GM20431 (cell line): ENCODE measurements around the gene RIPOR1.
"Not testable (repeated sequence)": the region's sequence is repeated elsewhere in the genome, so short reads cannot be mapped to it uniquely, and the experiment has no call there.

Experiments used
- in situ Hi-C: fragments of 300-500 bp; cut with MseI, MboI; formaldehyde crosslinking; loops from one replicate; pipeline ENCODE4 v1.15.0; 2020; ENCODE audit warnings: low sequenced_read_pairs; ENCODE audit not compliant: unreplicated experiment

Gene RIPOR1

DNA sequence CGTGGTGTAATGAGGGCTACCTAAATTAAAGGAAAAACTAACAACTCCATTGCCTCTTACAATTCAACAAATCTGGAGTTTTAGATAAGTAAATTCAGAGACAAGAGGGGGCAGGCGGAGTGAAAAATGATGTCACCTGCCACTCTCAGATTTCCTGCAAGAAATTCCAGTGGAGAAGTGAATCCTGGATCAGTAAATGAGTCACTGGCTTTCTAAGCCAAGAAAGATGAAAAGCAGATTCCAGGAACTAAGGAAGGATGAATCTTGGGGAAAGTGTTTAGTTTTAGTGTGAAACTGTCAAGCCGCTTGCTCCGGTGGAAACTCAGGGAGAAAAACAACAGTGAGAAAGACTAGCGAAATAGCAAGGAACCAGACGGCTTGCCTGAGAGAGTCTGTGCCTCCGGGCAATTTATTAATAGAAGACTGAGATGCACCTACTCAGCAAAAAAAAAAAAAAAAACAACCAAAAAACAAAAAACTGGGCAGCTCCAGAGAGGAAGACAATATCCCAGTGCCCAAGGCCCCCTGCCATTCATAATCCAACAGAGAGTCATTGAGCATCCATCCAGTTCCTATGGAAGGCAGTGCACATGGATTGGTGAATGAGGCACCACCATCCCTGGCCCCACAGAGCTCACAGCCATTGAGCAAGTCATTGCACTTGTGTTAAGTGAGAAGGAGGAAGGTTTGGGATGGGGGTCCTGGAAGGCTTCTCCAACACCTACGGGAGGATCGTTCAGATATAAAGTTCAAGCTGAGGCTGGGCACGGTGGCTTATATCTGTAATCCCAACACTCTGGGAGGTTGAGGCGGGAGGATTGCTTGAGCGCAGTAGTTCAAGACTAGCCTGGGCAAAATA, 12.1 kb upstream of the RIPOR1 start:
- in situ Hi-C loops, result no loop called here

DNA sequence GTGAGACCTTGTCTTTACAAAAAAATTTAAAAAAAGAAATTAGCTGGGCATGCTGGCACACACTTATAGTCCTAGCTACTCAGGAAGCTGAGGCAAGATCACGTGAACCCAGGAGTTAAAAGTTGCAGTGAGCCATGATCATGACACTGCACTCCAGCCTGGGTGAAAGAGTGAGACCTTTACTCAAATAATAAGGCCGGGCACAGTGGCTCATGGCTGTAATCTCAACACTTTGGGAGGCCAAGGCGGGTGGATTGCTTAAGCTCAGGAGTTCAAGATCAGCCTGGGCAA, 11.5 kb upstream of the RIPOR1 start:
- in situ Hi-C loops, result no loop called here

GRCh38 chr16:67517661-67518423, 10.8 kb upstream of the RIPOR1 start:
- in situ Hi-C loops, result no loop called here

- in situ Hi-C loops, result no loop called here
Observed at GRCh38 chr16:67518676-67519075, 10.0 kb upstream of the RIPOR1 start.

DNA sequence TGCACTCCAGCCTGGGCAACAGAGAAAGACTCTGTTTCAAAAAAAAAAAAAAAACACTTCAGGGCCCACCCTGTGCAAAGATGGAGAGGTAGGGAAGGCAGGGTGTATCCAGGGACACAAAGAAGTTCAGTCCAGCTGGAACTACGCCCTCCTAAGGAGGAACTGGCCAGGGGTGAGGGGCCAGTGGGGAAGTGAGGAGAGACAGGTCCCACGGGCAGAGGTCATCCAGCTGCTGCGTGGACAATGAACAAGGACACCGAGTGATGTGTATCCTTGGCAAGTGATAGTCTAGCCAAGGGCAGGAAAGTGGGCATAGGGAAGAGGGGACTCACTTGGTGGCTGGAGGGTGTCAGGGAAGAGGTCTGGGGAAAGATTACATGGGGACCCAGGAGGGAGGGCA, 9.4 kb upstream of the RIPOR1 start:
- in situ Hi-C loops, result no loop called here

- in situ Hi-C loops, result no loop called here
Observed at GRCh38 chr16:67521095-67521804, 7.4 kb upstream of the RIPOR1 start.

DNA sequence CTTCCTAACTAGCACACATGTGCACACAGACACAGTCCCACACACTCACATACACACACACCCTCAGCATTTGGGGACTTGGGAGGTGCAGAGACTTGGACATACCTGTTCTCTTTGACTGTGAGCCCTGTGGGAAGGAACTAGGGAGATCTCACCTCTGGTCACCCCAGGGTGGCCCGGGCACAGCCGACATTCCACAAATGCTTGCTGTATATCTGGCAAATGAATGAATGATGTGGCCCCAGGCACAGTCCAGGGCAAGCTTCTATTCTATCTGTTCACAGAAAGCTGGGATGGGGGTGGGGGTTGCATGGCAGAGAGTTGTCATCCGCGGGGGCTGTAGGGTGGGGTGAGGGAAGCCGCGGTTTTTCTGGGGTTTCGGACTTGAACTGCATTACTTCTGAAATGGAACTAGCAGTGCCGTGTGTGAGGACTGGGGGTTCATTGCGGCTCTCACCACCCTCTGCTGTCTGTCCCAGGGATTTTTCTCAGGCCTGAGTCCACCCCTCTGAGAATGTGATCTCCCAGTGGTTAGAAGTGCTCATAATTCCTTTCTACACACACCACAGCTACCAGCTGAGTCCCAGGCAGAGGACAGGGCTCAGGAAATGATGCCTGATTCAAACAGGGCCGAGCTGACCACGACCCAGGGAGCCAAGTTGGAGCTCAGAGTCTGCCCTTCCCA, 3.3 kb upstream of the RIPOR1 start:
- in situ Hi-C loops, result no loop called here

- in situ Hi-C loops, result no loop called here
Observed at GRCh38 chr16:67526149-67526791, 2.4 kb upstream of the RIPOR1 start.

- in situ Hi-C loops, result no loop called here
Observed at GRCh38 chr16:67528870-67529581, 397 bp downstream of the RIPOR1 start.

GRCh38 chr16:67529582-67530012, 968 bp downstream of the RIPOR1 start:
- in situ Hi-C loops, result no loop called here

GRCh38 chr16:67530013-67530939, 1.6 kb downstream of the RIPOR1 start:
- in situ Hi-C loops, result no loop called here

- in situ Hi-C loops, result no loop called here
Observed at GRCh38 chr16:67531247-67531646, 2.6 kb downstream of the RIPOR1 start.

GRCh38 chr16:67533024-67533560, 4.5 kb downstream of the RIPOR1 start:
- in situ Hi-C loops, result no loop called here

GRCh38 chr16:67533987-67534386, 5.4 kb downstream of the RIPOR1 start:
- in situ Hi-C loops, result not testable (repeated sequence)

GRCh38 chr16:67534431-67534830, 5.8 kb downstream of the RIPOR1 start:
- in situ Hi-C loops, result no loop called here

GRCh38 chr16:67535201-67535600, 6.6 kb downstream of the RIPOR1 start:
- in situ Hi-C loops, result no loop called here

GRCh38 chr16:67537270-67537635, 8.6 kb downstream of the RIPOR1 start:
- in situ Hi-C loops, result no loop called here
